Smooth muscle cell (in vitro differentiated cells): ENCODE results near the gene RPS4Y2. TPM values are rescaled to one million over a fixed set of nuclear protein-coding genes. Genes with fewer than 3 reads are reported as not detected.

Experiments
- DNase-seq: peaks from one replicate; lab custom pipeline; 2025; ENCODE audit not compliant: unreplicated experiment; lab: John Stamatoyannopoulos, UW
- H2AFZ ChIP-seq: fragments of 200-600 bp; sonication (generic); 2 replicates; pipeline ENCODE4 v1.6.0; 2016; ENCODE audit warnings: antibody characterized with exemption, low read depth, mild to moderate bottlenecking
- H3F3A ChIP-seq: fragments of 200-600 bp; sonication (generic); 2 replicates; pipeline ENCODE4 v1.6.0; 2017; ENCODE audit warnings: antibody characterized with exemption, low read depth
- H3K27ac ChIP-seq: fragments of 200-600 bp; sonication (generic); 2 replicates; pipeline ENCODE4 v1.5.1; 2016; ENCODE audit warnings: low read depth, mild to moderate bottlenecking
- H3K27me3 ChIP-seq: fragments of 200-600 bp; sonication (generic); 2 replicates; pipeline ENCODE4 v1.6.1; 2016; ENCODE audit warnings: low read depth, mild to moderate bottlenecking
- H3K36me3 ChIP-seq: fragments of 200-600 bp; sonication (generic); 2 replicates; pipeline ENCODE4 v1.5.1; 2016; ENCODE audit warnings: low read depth
- H3K4me1 ChIP-seq: fragments of 200-600 bp; sonication (generic); 2 replicates; pipeline ENCODE4 v1.5.1; 2016; ENCODE audit warnings: low read depth
- H3K4me2 ChIP-seq: fragments of 200-600 bp; sonication (generic); 2 replicates; pipeline ENCODE4 v1.6.0; 2016; ENCODE audit warnings: mild to moderate bottlenecking
- H3K4me3 ChIP-seq: fragments of 200-600 bp; sonication (generic); 2 replicates; pipeline ENCODE4 v1.5.1; 2016; ENCODE audit warnings: mild to moderate bottlenecking
- H3K79me2 ChIP-seq: fragments of 200-600 bp; sonication (generic); 2 replicates; pipeline ENCODE4 v1.6.0; 2016; ENCODE audit warnings: low read depth, mild to moderate bottlenecking
- H3K9ac ChIP-seq: fragments of 200-600 bp; sonication (generic); 2 replicates; pipeline ENCODE4 v1.6.0; 2016; ENCODE audit warnings: low read depth
- H3K9me3 ChIP-seq: fragments of 200-600 bp; sonication (generic); replicated peaks from 2 replicates; pipeline ENCODE4 v1.5.1; 2016; ENCODE audit warnings: low read depth
- H4K20me1 ChIP-seq: fragments of 200-600 bp; sonication (generic); 2 replicates; pipeline ENCODE4 v1.6.0; 2016; ENCODE audit warnings: low read depth
- CTCF ChIP-seq: fragments of 200-600 bp; sonication (generic); IDR thresholded peaks from 2 replicates; pipeline ENCODE4 v1.5.1; 2017; ENCODE audit warnings: borderline replicate concordance, mild to moderate bottlenecking, antibody characterized with exemption; ENCODE audit not compliant: insufficient read depth, poor library complexity, severe bottlenecking
- WGBS: methylation state at CpG from one replicate; pipeline ENCODE4 v1.1.7; 2016; ENCODE audit warnings: low lambda C conversion rate; 5-methylcytosine and 5-hydroxymethylcytosine counted together
- polyA plus RNA-seq: library from polyadenylated mRNA; unstranded; fragments of >200 nt; fragmentation: Nextera tagmentation; extraction: Ambion mirVana; gene quantifications from 2 replicates; pipeline ENCODE4 v1.2.1, GENCODE V29; 2016
- total RNA-seq: library from RNA; depleted of rRNA; stranded (reverse); fragments of >200 nt; gene quantifications from 2 replicates; pipeline ENCODE4 v1.2.3, GENCODE V29; 2014

Gene RPS4Y2
- total and polyA plus RNA-seq, 2 experiments from 2014 or later: not detected

- no peak overlapping the region for H3K27ac ChIP-seq
- H3K27me3 ChIP-seq: no peaks in the 10 kb centered on the region
- no CpG with 5 or more reads among the region's 3 CpGs for WGBS
- H4K20me1 ChIP-seq: no peaks in the 10 kb centered on the region
- DNase-seq: no peak
- no peak overlapping the region for H2AFZ ChIP-seq
- no peak overlapping the region for H3K9ac ChIP-seq
- H3K36me3 ChIP-seq: no peaks in the 10 kb centered on the region
- H3F3A ChIP-seq: no peaks in the 10 kb centered on the region
- H3K9me3 ChIP-seq: no peaks in the 10 kb centered on the region
- no peak for TF ChIP-seq CTCF
- no peaks in the 10 kb centered on the region for H3K4me1 ChIP-seq
- H3K4me3 ChIP-seq: no peak overlapping the region
- no peak overlapping the region for H3K4me2 ChIP-seq
- H3K79me2 ChIP-seq: no peaks in the 10 kb centered on the region
These were observed 31.2 kb downstream of the RPS4Y2 start for GRCh38 chrY:20787076-20787475.

- Histone ChIP-seq H3K79me2 (no peaks in the 10 kb centered on the region), H2AFZ (no peak overlapping the region), H3K4me1 (no peaks in the 10 kb centered on the region), H3K4me2 (no peak overlapping the region), H3K36me3 (no peaks in the 10 kb centered on the region), H3K27ac (no peak overlapping the region), H4K20me1 (no peaks in the 10 kb centered on the region), H3K9me3 (no peaks in the 10 kb centered on the region), H3K4me3 (no peak overlapping the region), H3K27me3 (no peaks in the 10 kb centered on the region), H3K9ac (no peak overlapping the region), H3F3A (no peaks in the 10 kb centered on the region)
- TF ChIP-seq CTCF: no peak
- no peak for DNase-seq
- WGBS: no CpG with 5 or more reads among the region's 22 CpGs
These were observed 42.6 kb downstream of the RPS4Y2 start for GRCh38 chrY:20798351-20799049.

GRCh38 chrY:20802659-20803058 lies 46.8 kb downstream of the RPS4Y2 start:
- H4K20me1 ChIP-seq: no peaks in the 10 kb centered on the region
- no peaks in the 10 kb centered on the region for H3K4me1 ChIP-seq
- no peaks in the 10 kb centered on the region for H3K27me3 ChIP-seq
- no peak overlapping the region for H3K4me2 ChIP-seq
- TF ChIP-seq CTCF: no peak
- no peaks in the 10 kb centered on the region for H3F3A ChIP-seq
- H3K4me3 ChIP-seq: no peak overlapping the region
- no peaks in the 10 kb centered on the region for H3K36me3 ChIP-seq
- H3K79me2 ChIP-seq: no peaks in the 10 kb centered on the region
- DNase-seq: no peak
- WGBS: no CpG with 5 or more reads among the region's 2 CpGs
- no peak overlapping the region for H3K9ac ChIP-seq
- H3K27ac ChIP-seq: no peak overlapping the region
- H3K9me3 ChIP-seq: no peaks in the 10 kb centered on the region
- no peak overlapping the region for H2AFZ ChIP-seq

GRCh38 chrY:20806243-20806642 lies 50.3 kb downstream of the RPS4Y2 start:
- Histone ChIP-seq H3F3A (no peaks in the 10 kb centered on the region), H3K36me3 (no peaks in the 10 kb centered on the region), H3K79me2 (no peaks in the 10 kb centered on the region), H3K27ac (no peak overlapping the region), H3K9ac (no peak overlapping the region), H3K4me2 (no peak overlapping the region), H3K4me1 (no peaks in the 10 kb centered on the region), H3K4me3 (no peak overlapping the region), H3K9me3 (no peaks in the 10 kb centered on the region), H4K20me1 (no peaks in the 10 kb centered on the region), H3K27me3 (no peaks in the 10 kb centered on the region), H2AFZ (no peak overlapping the region)
- no CpG with 5 or more reads among the region's 3 CpGs for WGBS
- TF ChIP-seq CTCF: no peak
- no peak for DNase-seq
